ENCODE results near the gene CXorf49.
"Not testable (repeated sequence)": the region's sequence is repeated elsewhere in the genome, so short reads cannot be mapped to it uniquely, and the experiment has no call there.

DNA sequence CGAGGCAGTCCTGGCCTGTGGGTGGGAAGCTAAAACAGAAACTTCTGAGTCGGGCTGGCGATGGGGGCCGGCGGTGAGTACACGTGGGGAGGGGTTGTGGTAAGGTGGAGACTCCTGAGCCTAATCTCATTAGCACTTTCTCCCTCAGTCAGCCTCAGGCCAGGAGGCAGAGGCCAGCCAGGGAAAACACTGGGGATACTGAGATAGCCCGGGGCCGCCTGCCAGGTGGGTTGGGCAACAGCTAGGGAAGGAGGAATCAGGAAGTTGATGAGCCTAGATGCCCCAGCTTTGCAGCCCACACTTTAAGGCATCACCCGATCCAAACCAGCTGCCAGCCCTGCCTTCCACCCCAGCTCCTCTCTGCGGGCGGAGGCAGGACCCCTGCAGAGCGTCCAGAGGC lies 1.8 kb downstream of the CXorf49 start:
- TF ChIP-seq, protein P1, sequence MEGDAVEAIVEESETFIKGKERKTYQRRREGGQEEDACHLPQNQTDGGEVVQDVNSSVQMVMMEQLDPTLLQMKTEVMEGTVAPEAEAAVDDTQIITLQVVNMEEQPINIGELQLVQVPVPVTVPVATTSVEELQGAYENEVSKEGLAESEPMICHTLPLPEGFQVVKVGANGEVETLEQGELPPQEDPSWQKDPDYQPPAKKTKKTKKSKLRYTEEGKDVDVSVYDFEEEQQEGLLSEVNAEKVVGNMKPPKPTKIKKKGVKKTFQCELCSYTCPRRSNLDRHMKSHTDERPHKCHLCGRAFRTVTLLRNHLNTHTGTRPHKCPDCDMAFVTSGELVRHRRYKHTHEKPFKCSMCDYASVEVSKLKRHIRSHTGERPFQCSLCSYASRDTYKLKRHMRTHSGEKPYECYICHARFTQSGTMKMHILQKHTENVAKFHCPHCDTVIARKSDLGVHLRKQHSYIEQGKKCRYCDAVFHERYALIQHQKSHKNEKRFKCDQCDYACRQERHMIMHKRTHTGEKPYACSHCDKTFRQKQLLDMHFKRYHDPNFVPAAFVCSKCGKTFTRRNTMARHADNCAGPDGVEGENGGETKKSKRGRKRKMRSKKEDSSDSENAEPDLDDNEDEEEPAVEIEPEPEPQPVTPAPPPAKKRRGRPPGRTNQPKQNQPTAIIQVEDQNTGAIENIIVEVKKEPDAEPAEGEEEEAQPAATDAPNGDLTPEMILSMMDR (IDR thresholded peaks at IDR 0.05), result not testable (repeated sequence)
- TF ChIP-seq POLR2A (IDR thresholded peaks at IDR 0.05), result not testable (repeated sequence)
